Measurements from ENCODE around the gene PRPH2. TPM values are rescaled to one million over a fixed set of nuclear protein-coding genes. Genes with fewer than 3 reads are reported as not detected.
"Not testable (repeated sequence)": the region's sequence is repeated elsewhere in the genome, so short reads cannot be mapped to it uniquely, and the experiment has no call there.

The PRPH2 gene
- polyA plus RNA-seq, 3 donors, result 0.54 to 0.77 (median 0.67) TPM

DNA sequence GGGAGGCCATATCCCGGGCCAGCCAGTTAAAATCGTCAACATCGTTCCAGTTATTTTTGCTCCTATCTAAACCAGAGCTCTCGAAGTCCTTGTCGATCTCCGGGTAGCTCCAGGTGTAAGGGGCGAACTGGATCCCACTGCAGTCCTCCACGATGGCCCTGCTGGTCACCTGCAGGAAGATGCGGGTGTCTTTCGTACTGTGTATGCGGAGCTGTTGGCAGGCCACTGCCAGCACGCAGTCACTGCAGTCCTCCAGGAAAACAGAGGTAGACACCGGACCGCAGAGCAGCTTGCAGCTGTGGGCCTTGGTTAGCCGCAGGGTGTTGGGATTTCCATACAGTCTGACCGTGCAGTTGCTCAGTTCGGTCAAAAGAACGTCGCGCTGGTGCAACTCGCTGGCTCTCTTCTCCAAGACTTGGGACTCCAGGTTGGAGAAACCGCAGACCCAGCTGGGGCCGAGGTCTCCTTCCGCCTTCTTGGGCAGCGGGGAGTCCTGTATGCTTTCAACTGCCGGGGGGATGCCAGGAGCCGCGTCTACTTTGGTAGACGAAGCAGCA is 22.8 kb upstream of the PRPH2 start:
- 1 to 3% (median 2%) methylated on average over 28 to 29 of the region's 29 CpGs for WGBS, 3 donors
- peak overlapping the region; percentile 68 for H3K27ac ChIP-seq (ENCODE audit: low read depth, low read length)

DNA sequence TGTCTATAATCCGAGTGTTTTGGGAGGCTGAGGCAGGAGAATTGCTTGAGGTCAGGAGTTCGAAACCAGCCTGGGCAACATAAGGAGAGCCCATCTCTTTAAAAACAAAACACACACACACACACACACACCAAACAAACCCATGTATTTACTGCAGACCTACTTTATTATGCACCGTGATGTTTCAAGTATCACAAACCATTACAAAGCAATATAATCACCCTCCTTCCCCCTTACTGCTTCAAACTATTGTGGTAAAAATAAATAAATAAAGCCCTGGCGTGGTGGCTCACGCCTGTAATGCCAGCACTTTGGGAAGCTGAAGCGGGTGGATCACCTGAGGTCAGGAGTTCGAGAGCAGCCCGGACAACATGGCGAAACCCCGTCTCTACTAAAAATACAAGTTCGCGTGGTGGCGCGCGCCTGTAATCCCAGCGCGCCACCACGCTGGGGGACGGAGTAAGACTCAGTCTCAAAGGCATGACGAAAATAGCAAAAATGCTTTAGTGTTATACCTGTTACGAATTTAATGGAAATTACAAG is 22.0 kb upstream of the PRPH2 start:
- H3K27ac ChIP-seq (ENCODE audit: low read depth, low read length), result no peak overlapping the region
- 40 to 67% (median 61%) methylated on average over 21 of the region's 21 CpGs for WGBS, 3 donors

DNA sequence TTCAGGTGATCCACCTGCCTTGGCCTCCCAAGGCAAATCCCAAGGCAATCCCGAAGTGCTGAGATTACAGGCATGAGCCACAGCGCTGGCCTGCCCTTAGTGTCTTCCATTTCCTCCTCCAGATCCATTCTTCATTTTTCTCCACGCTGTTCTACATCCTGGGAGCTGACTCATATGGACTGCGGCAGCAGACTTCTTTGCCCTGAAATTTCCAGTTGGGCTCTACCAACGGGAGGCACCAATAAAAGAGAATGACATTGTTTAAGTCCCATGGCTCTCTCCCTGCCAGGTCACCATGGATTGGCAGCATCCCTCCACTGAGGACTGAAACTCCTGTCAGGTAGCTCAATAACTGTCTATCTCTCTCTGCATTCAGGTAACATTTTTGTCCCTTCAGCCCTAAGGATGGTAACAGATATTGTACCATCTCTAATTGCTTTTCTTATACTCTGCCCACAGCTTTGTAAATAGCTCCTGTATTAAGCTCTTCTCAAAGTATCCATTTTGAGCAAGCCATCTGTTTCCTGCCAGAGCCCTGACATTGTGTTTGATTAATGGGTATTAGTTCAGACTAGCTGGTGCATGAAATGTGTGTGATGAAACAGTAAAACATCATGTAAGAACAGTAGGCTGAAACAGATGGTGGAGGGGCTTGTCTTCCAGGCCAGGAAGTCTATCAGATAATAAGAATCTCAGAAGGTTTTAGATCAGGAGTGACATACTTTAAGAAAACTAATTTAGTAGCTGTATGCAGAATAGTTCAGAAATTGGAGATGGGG is 19.9 kb upstream of the PRPH2 start:
- 68 to 80% (median 76%) methylated on average over 5 of the region's 5 CpGs for WGBS, 3 donors
- no peak overlapping the region for H3K27ac ChIP-seq (ENCODE audit: low read depth, low read length)

DNA sequence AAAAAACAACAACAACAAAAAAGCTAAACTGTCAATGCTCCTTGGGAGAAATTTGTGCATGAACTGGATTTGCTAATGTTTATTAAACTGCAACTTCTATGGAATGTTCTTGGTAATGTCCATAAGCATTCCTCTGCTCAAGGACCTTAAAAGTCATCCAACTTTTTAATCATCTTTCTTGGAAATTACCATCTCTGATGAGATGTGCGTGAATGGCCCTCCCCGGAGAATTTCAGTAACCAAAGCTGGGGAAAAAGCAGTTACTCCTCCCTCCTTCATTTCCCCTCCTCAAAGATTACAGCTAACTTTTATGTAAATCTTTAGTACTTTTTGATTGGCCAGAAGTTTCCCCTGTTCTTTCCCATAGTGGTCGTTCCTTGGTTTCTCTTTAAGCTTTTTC is 18.3 kb upstream of the PRPH2 start:
- no peak overlapping the region for H3K27ac ChIP-seq (ENCODE audit: low read depth, low read length)
- WGBS, 3 donors, result 43 to 72% (median 53%) methylated on average over 3 of the region's 3 CpGs

- 89 to 92% (median 91%) methylated on average over 3 of the region's 3 CpGs for WGBS, 3 donors
Measured at GRCh38 chr6:42735976-42736375, 13.6 kb upstream of the PRPH2 start.

DNA sequence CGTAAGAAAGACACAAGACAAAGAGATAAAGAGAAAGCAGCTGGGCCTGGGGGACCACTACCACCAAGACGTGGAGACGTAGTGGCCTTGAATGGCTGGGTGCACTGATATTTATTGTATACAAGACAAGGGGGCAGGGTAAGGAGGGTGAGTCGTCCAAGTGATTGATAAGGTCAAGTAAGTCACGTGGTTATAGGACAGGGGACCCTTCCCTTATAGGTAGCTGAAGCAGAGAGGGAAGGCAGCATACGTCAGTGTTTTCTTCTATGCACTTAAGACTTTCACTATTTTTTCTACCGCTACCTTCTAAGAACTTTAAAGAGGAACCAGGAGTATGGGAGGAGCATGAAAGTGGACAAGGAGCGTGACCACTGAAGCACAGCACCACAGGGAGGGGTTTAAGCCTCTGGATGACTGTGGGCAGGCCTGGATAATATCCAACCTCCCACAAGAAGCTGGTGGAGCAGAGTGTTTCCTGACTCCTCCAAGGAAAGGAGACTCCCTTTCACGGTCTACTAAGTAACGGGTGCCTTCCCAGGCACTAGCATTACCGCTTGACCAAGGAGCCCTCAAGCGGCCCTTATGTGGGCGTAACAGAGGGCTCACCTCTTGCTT is 11.6 kb upstream of the PRPH2 start:
- 64 to 79% (median 67%) methylated on average over 13 of the region's 13 CpGs for WGBS, 3 donors

More at GRCh38 chr6:42735976-42736375, 13.6 kb upstream of the PRPH2 start:
- H3K27ac ChIP-seq (ENCODE audit: low read depth, low read length), result no peak overlapping the region

GRCh38 chr6:42729731-42730130 is 7.3 kb upstream of the PRPH2 start:
- H3K27ac ChIP-seq (ENCODE audit: low read depth, low read length), result no peak overlapping the region
- 52 to 71% (median 69%) methylated on average over 2 to 3 of the region's 3 CpGs for WGBS, 3 donors

More for the DNA sequence above, 11.6 kb upstream of the PRPH2 start:
- not testable (repeated sequence) for H3K27ac ChIP-seq (ENCODE audit: low read depth, low read length)

- H3K27ac ChIP-seq (ENCODE audit: low read depth, low read length), result no peak overlapping the region
- 57 to 73% (median 70%) methylated on average over 22 of the region's 22 CpGs for WGBS, 3 donors
Measured at GRCh38 chr6:42727627-42728026, 5.2 kb upstream of the PRPH2 start.

DNA sequence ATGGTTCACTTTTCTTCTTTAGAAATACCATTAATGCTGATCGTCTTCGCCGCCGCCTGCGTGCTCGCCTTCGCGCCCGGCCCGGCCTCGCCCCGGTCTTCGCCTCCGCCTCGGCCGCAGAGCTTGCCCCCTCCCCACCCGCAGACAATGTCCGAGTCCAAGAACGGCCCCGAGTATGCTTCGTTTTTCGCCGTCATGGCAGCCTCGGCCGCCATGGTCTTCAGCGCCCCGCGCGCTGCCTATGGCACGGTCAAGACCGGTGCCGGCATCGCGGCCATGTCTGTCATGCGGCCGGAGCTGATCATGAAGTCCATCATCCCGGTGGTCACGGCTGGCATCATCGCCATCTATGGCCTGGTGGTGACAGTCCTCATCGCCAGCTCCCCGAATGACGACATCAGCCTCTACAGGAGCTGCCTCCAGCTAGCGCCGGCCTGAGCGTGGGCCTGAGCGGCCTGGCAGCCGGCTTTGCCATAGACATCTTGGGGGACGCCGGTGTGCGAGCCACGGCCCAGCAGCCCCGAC is 4.8 kb upstream of the PRPH2 start:
- H3K27ac ChIP-seq (ENCODE audit: low read depth, low read length), result no peak overlapping the region
- 17 to 24% (median 23%) methylated on average over 51 to 52 of the region's 52 CpGs for WGBS, 3 donors

- H3K27ac ChIP-seq (ENCODE audit: low read depth, low read length), result no peak overlapping the region
- 0 to 2% (median 1%) methylated on average over 14 of the region's 14 CpGs for WGBS, 3 donors
Measured at GRCh38 chr6:42726485-42727086, 4.2 kb upstream of the PRPH2 start.

GRCh38 chr6:42726026-42726425 is 3.6 kb upstream of the PRPH2 start:
- H3K27ac ChIP-seq (ENCODE audit: low read depth, low read length), result no peak overlapping the region

DNA sequence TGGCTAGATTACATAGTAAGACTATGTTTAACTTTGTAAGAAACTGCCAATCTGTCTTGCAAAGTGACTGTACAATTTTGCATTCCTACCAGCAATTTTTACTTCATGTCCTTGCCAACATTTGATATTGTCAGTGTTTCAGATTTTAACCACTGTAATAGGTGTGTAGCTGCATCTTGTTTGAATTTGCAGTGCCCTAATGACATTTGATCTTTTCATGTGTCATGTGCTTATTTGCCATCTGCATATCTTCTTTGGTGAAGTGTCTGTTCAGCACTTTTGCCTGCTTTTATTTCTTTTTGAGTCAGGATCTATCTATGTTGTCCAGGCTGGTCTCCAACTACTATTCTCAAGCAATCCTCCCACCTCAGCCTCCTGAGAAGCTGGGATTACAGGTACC is 2.4 kb upstream of the PRPH2 start:
- no peak overlapping the region for H3K27ac ChIP-seq (ENCODE audit: low read depth, low read length)

- H3K27ac ChIP-seq (ENCODE audit: low read depth, low read length), result no peak overlapping the region
- 55 to 79% (median 75%) methylated on average over 8 of the region's 8 CpGs for WGBS, 3 donors
Measured at GRCh38 chr6:42720739-42721138, 1.7 kb downstream of the PRPH2 start.

DNA sequence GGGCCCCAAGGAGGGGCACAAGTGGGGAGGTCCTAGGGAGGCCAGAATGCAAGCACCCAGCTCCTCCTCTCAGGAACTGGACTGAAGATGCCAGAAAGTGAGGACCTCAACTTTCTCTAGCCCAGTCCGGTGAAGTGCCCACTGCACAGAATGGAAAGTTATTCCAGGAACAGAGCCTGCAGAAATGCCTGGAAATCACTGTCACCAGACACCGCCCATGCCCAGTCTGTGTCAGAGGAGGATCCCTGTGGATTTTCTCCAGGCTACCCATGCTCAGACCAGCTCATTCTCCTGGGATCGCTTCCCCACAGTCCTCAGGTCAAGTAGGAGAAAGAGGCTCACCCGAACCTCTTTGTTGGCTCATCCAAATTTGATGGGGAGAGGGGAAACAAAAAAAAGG is 6.5 kb downstream of the PRPH2 start:
- H3K27ac ChIP-seq (ENCODE audit: low read depth, low read length), result no peak overlapping the region
- 85 to 86% (median 85%) methylated on average over 4 of the region's 4 CpGs for WGBS, 3 donors

DNA sequence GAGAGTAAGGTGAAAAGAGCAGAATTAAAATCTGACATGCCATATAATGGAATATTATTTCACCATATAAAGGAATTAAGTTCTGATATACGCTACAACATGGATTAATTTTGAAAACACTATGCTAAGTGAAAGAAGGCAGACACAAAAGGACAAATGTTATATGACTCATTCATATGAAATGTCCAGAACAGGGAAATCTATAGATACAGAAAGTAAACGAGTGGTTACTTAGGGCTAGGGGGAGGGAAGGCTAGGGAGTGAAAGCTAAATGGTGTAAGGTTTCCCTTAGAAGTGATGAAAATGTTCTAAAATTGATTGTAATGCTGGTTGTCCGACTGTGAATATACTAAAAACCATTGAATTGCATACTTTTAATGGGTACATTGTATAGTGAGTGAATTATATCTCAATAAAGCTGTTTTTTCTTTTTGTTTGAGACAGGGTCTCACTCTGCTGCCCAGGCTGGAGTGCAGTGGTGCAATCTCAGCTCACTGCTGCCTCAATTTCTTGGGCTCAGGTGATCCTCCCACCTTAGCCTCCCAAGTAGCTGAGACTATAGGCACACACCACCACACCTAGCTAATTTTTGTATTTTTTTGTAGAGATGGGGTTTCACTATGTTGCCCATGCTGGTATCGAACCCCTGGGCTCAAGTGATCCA is 8.2 kb downstream of the PRPH2 start:
- H3K27ac ChIP-seq (ENCODE audit: low read depth, low read length), result no peak overlapping the region
- WGBS, 3 donors, result 75 to 86% (median 81%) methylated on average over 4 of the region's 4 CpGs

- no peak overlapping the region for H3K27ac ChIP-seq (ENCODE audit: low read depth, low read length)
- WGBS, 3 donors, result 84 to 89% (median 88%) methylated on average over 5 of the region's 5 CpGs
Measured at GRCh38 chr6:42711930-42712329, 10.5 kb downstream of the PRPH2 start.

- H3K27ac ChIP-seq (ENCODE audit: low read depth, low read length), result no peak overlapping the region
- WGBS, 3 donors, result 49 to 61% (median 60%) methylated on average over 9 of the region's 9 CpGs
Measured at GRCh38 chr6:42710316-42710715, 12.1 kb downstream of the PRPH2 start.

GRCh38 chr6:42709871-42710270 is 12.5 kb downstream of the PRPH2 start:
- no peak overlapping the region for H3K27ac ChIP-seq (ENCODE audit: low read depth, low read length)
- 87 to 97% (median 90%) methylated on average over 6 of the region's 6 CpGs for WGBS, 3 donors
